Common myeloid progenitor, CD34-positive (primary cell): ENCODE results near the gene CXCL8.

ENCODE experiments used
- CTCF ChIA-PET: fragments of 350-600 bp; sonication (Branson Sonifier 250); formaldehyde crosslinking; loops from one replicate; lab custom pipeline; 2021; ENCODE audit warnings: antibody characterized with exemption; lab: Charles Lee
- POLR2A ChIA-PET: fragments of 350-600 bp; sonication (Branson Sonifier 250); formaldehyde crosslinking; loops from one replicate; lab custom pipeline; 2021; ENCODE audit warnings: antibody characterized with exemption; lab: Charles Lee
- DNase-seq, 3 donors: peaks; one replicate each; pipeline versions ENCODE4 v3.0.0 to v3.0.0-alpha.2; 2013
- H3K27ac ChIP-seq, 2 experiments: 1 replicate in 1 of 2; 2 replicates in 1 of 2; pipeline ENCODE4 v1.7.0; 2013; ENCODE audit warnings: inconsistent platforms in 2 of 2, low read length in 2 of 2, mild to moderate bottlenecking in 2 of 2, low read depth in 1 of 2, moderate library complexity in 1 of 2; ENCODE audit not compliant: severe bottlenecking in 2 of 2, insufficient read depth in 1 of 2, poor library complexity in 1 of 2
- H3K27me3 ChIP-seq, 5 experiments: replicated peaks in 2 of 5; 1 replicate in 3 of 5; 2 replicates in 2 of 5; pipeline versions ENCODE4 v1.6.1 to v1.7.0; 2013; ENCODE audit warnings: low read length in 4 of 5, mild to moderate bottlenecking in 2 of 5, moderate library complexity in 2 of 5, inconsistent platforms in 1 of 5; ENCODE audit not compliant: insufficient read depth in 5 of 5, control insufficient read depth in 4 of 5
- H3K36me3 ChIP-seq, 4 experiments: 1 replicate in 2 of 4; 2 replicates in 2 of 4; pipeline versions ENCODE4 v1.6.1 to v1.7.0; 2013; ENCODE audit warnings: low read length in 3 of 4, control low read depth in 1 of 4, mild to moderate bottlenecking in 1 of 4; ENCODE audit not compliant: control insufficient read depth in 4 of 4, insufficient read depth in 4 of 4
- H3K4me1 ChIP-seq, 4 experiments: 1 replicate in 3 of 4; 2 replicates in 1 of 4; pipeline versions ENCODE4 v1.6.1 to v1.7.1; 2013; ENCODE audit warnings: low read length in 3 of 4, mild to moderate bottlenecking in 3 of 4, control low read depth in 1 of 4, inconsistent platforms in 1 of 4, moderate library complexity in 1 of 4; ENCODE audit not compliant: control insufficient read depth in 4 of 4, insufficient read depth in 4 of 4; ENCODE audit errors: control extremely low read depth in 1 of 4
- H3K4me3 ChIP-seq, 7 experiments: 1 replicate in 4 of 7; 2 replicates in 3 of 7; pipeline versions ENCODE4 v1.5.1 to v1.7.0; 2013; ENCODE audit warnings: mild to moderate bottlenecking in 7 of 7, low read length in 6 of 7, moderate library complexity in 6 of 7, inconsistent platforms in 2 of 7, low read depth in 2 of 7, control low read depth in 1 of 7; ENCODE audit not compliant: insufficient read depth in 4 of 7, control insufficient read depth in 1 of 7; ENCODE audit errors: extremely low read depth in 1 of 7
- H3K9me3 ChIP-seq, 5 experiments: 1 replicate in 4 of 5; 2 replicates in 1 of 5; pipeline versions ENCODE4 v1.6.1 to v1.7.1; 2013; ENCODE audit warnings: low read length in 4 of 5, mild to moderate bottlenecking in 2 of 5, inconsistent platforms in 1 of 5, low read depth in 1 of 5, moderate library complexity in 1 of 5; ENCODE audit not compliant: control insufficient read depth in 4 of 5, insufficient read depth in 2 of 5; ENCODE audit errors: control extremely low read depth in 1 of 5
- WGBS: methylation state at CpG from one replicate; pipeline ENCODE4 v1.1.5; 2013; ENCODE audit not compliant: insufficient coverage; 5-methylcytosine and 5-hydroxymethylcytosine counted together

CXCL8 gene

GRCh38 chr4:73701116-73701515 is 39.3 kb upstream of the CXCL8 start:
- Histone ChIP-seq H3K4me1 (peaks cover 7 to 28% (median 13%) of the 10 kb centered on the region in 4 experiments), H3K27ac (no peak overlapping the region), H3K4me3 (no peak overlapping the region), H3K36me3 (no peaks in the 10 kb centered on the region), H3K9me3 (no peaks in the 10 kb centered on the region), H3K27me3 (no peaks in the 10 kb centered on the region)
- no peak for DNase-seq
- WGBS = 98% methylated on average over 5 of the region's 5 CpGs
- CTCF ChIA-PET = interaction anchor here (0.7 to 2.8 kb wide), 3 partner anchors 10 to 28 kb away, joined by 3 to 7 read pairs (median 3); no protein-coding TSS in a partner anchor
- POLR2A ChIA-PET = interaction anchor here (0.5 kb wide), 1 partner anchor 58 kb away, joined by 3 read pairs; no protein-coding TSS in a partner anchor

- H3K4me3 ChIP-seq = no peak overlapping the region
- H3K27me3 ChIP-seq = no peaks in the 10 kb centered on the region
- POLR2A ChIA-PET = no interaction called here
- WGBS = 100% methylated on average over 2 of the region's 2 CpGs
- H3K36me3 ChIP-seq = no peaks in the 10 kb centered on the region
- no peak for DNase-seq
- CTCF ChIA-PET = interaction anchor here (1.0 to 2.8 kb wide), 2 partner anchors 14 to 41 kb away, joined by 4 to 7 read pairs; no protein-coding TSS in a partner anchor
- peaks cover 7 to 41% (median 25%) of the 10 kb centered on the region in 4 experiments for H3K4me1 ChIP-seq
- H3K9me3 ChIP-seq = no peaks in the 10 kb centered on the region
- H3K27ac ChIP-seq = no peak overlapping the region
Measured at GRCh38 chr4:73702796-73703287, 37.5 kb upstream of the CXCL8 start.

- WGBS = 100% methylated on average over 1 of the region's 1 CpG
- no peaks in the 10 kb centered on the region for H3K27me3 ChIP-seq
- no peaks in the 10 kb centered on the region for H3K9me3 ChIP-seq
- DNase-seq = no peak
- H3K27ac ChIP-seq = no peak overlapping the region
- ChIA-PET CTCF (interaction anchor here (1.0 to 2.7 kb wide), 2 partner anchors 27 to 41 kb away, joined by 4 to 13 read pairs; no protein-coding TSS in a partner anchor), POLR2A (no interaction called here)
- H3K36me3 ChIP-seq = no peaks in the 10 kb centered on the region
- peaks cover 7 to 42% (median 29%) of the 10 kb centered on the region in 4 experiments for H3K4me1 ChIP-seq
- H3K4me3 ChIP-seq = no peak overlapping the region
Measured at GRCh38 chr4:73703320-73703719, 37.0 kb upstream of the CXCL8 start.

GRCh38 chr4:73704314-73705055 is 35.9 kb upstream of the CXCL8 start:
- POLR2A ChIA-PET = no interaction called here
- 40% methylated on average over 7 of the region's 9 CpGs for WGBS
- Histone ChIP-seq H3K4me3 (peak overlapping the region in 1 of 7 experiments; percentile 5), H3K4me1 (peaks cover 7 to 47% (median 37%) of the 10 kb centered on the region in 4 experiments), H3K36me3 (no peaks in the 10 kb centered on the region), H3K9me3 (no peaks in the 10 kb centered on the region), H3K27ac (peak overlapping the region in 1 of 2 experiments; percentile 35), H3K27me3 (no peaks in the 10 kb centered on the region)
- peak; percentile 64 to 93 (median 91) for DNase-seq
- CTCF ChIA-PET = interaction anchor here (0.7 to 2.7 kb wide), 6 partner anchors 11 to 43 kb away, joined by 3 to 13 read pairs (median 4); no protein-coding TSS in a partner anchor

GRCh38 chr4:73705056-73705432 is 35.3 kb upstream of the CXCL8 start:
- Histone ChIP-seq H3K36me3 (no peaks in the 10 kb centered on the region), H3K27ac (no peak overlapping the region), H3K9me3 (no peaks in the 10 kb centered on the region), H3K4me3 (peak overlapping the region in 1 of 7 experiments; percentile 5), H3K27me3 (no peaks in the 10 kb centered on the region), H3K4me1 (peaks cover 12 to 52% (median 42%) of the 10 kb centered on the region in 4 experiments)
- no peak for DNase-seq
- WGBS = no CpG with 5 or more reads among the region's 1 CpG
- ChIA-PET POLR2A (no interaction called here), CTCF (interaction anchor here (0.7 to 2.7 kb wide), 6 partner anchors 10 to 43 kb away, joined by 3 to 13 read pairs (median 4); no protein-coding TSS in a partner anchor)

GRCh38 chr4:73705721-73706120 is 34.6 kb upstream of the CXCL8 start:
- DNase-seq = no peak
- POLR2A ChIA-PET = no interaction called here
- Histone ChIP-seq H3K36me3 (no peaks in the 10 kb centered on the region), H3K27me3 (no peaks in the 10 kb centered on the region), H3K9me3 (no peaks in the 10 kb centered on the region), H3K4me3 (no peak overlapping the region), H3K4me1 (peaks cover 12 to 56% (median 43%) of the 10 kb centered on the region in 4 experiments), H3K27ac (no peak overlapping the region)
- CTCF ChIA-PET = interaction anchor here (2.7 kb wide), 1 partner anchor 25 kb away, joined by 13 read pairs; no protein-coding TSS in a partner anchor
- WGBS = 100% methylated on average over 1 of the region's 1 CpG
